Activated naive CD4-positive, alpha-beta T cell treated with anti-CD3 and anti-CD28 coated beads, Interleukin-2, amount 10 ng/mL, durations not matched to agents 7 days and 5 days (primary cell): ENCODE measurements around the gene CYTH4.
A peak's percentile ranks its signal among the peaks of the same experiment; 100 is the strongest.

Source experiments
- CTCF ChIA-PET: fragments of 350-600 bp; sonication (Branson Sonifier 250); formaldehyde crosslinking; loops from one replicate; lab custom pipeline; 2021; ENCODE audit warnings: antibody characterized with exemption; lab: Charles Lee
- DNase-seq: peaks from one replicate; pipeline ENCODE4 v3.0.0-alpha.2; 2020
- H3K27ac Mint-ChIP-seq: one replicate; pipeline ENCODE4 v1.8.0; 2021; ENCODE audit warnings: mild to moderate bottlenecking, moderate library complexity, mixed read lengths
- H3K27me3 Mint-ChIP-seq: one replicate; pipeline ENCODE4 v1.8.0; 2021; ENCODE audit warnings: mild to moderate bottlenecking, mixed read lengths
- H3K36me3 Mint-ChIP-seq: one replicate; pipeline ENCODE4 v1.8.0; 2021; ENCODE audit warnings: mixed read lengths
- H3K4me1 Mint-ChIP-seq: one replicate; pipeline ENCODE4 v1.8.0; 2021; ENCODE audit warnings: mixed read lengths
- H3K4me3 Mint-ChIP-seq: one replicate; pipeline ENCODE4 v1.8.0; 2021; ENCODE audit warnings: mild to moderate bottlenecking, moderate library complexity, mixed read lengths
- H3K9me3 Mint-ChIP-seq: one replicate; pipeline ENCODE4 v1.8.0; 2021; ENCODE audit warnings: mixed read lengths

CYTH4 gene

DNA sequence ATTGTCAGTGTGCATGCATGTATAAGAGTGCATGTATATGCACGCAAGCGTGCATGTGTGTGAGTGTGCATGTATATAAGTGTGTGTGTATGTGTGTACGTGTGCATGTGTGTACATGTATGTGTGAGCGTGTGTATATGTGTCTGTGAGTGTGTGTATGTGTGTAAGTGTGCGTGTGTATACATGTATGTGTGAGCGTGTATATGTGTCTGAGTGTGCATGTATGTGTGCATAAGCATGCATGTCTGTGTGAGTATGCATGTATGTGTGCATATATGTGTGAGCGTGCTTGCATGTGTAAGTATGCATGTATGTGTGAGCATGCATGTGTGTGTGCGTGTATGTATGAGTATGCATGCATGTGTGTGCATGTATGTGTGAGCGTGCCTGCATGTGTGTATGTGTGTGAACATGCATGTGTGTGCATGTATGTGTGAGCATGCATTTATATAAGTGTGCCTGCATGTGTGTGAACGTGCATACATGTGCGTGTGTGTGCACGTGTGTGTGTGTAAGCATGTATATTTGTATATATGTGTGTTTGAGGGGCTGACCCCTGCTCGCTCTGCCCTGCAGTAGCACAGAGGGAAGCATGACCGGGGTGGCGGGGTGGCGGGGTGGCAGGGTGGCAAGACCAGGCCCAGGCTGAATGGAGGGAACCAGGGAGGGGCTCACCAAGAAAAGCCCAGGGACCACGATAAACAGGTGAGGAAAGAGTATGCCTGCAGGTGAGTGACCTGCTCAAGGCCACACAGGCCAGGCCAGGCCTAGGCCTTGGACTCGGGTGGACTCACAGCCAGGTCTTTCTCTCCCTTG is 26.3 kb downstream of the CYTH4 start:
- no peaks in the 10 kb centered on the region for H3K27me3 Mint-ChIP-seq
- no peaks in the 10 kb centered on the region for H3K9me3 Mint-ChIP-seq
- DNase-seq: no peak
- H3K4me1 Mint-ChIP-seq: peaks cover 87% of the 10 kb centered on the region
- H3K36me3 Mint-ChIP-seq: peaks cover 76% of the 10 kb centered on the region
- H3K27ac Mint-ChIP-seq: peak overlapping the region; percentile 100
- CTCF ChIA-PET: interaction anchor here (1.0 to 3.3 kb wide), 5 partner anchors 22 to 259 kb away, joined by 3 to 17 read pairs (median 5); partner anchors contain the start of gene CYTH4
- peak overlapping the region; percentile 68 for H3K4me3 Mint-ChIP-seq

- H3K9me3 Mint-ChIP-seq: no peaks in the 10 kb centered on the region
- peak; percentile 79 for DNase-seq
- H3K27ac Mint-ChIP-seq: peak overlapping the region; percentile 100
- CTCF ChIA-PET: interaction anchor here (0.7 to 3.3 kb wide), 12 partner anchors 9 to 283 kb away, joined by 3 to 17 read pairs (median 4); partner anchors contain the start of genes CYTH4 and RAC2
- peaks cover 77% of the 10 kb centered on the region for H3K36me3 Mint-ChIP-seq
- H3K27me3 Mint-ChIP-seq: no peaks in the 10 kb centered on the region
- H3K4me1 Mint-ChIP-seq: peaks cover 87% of the 10 kb centered on the region
- peak overlapping the region; percentile 68 for H3K4me3 Mint-ChIP-seq
Measured at GRCh38 chr22:37309211-37310074, 27.1 kb downstream of the CYTH4 start.

DNA sequence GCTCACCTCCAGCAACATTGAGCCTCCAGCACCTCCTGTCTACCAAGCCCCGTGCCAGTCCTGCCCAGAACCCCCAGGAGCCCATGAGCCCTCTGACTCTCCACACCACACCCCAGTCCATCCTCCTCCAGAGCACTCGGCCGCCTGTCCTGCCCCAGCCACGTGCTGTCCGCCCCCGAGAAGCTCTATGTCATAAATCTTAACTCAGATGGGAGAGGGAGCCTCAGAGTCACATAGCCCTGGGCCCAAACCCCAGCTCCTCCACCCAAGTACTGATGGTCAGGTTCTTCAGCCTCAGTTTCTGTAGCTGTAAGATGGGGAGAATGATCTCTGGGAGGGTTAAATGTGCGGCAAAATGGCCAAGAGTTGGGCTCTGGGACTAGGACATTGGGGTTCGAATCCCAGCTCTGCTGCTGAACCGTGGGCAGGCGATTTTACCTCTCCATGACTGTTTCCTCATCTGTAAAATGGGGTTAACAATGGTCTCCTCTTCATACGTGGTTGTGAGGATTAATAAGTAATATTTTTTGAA is 27.8 kb downstream of the CYTH4 start:
- no peaks in the 10 kb centered on the region for H3K27me3 Mint-ChIP-seq
- CTCF ChIA-PET: interaction anchor here (0.7 to 3.3 kb wide), 12 partner anchors 9 to 283 kb away, joined by 3 to 17 read pairs (median 4); partner anchors contain the start of genes CYTH4 and RAC2
- no peaks in the 10 kb centered on the region for H3K9me3 Mint-ChIP-seq
- peaks cover 87% of the 10 kb centered on the region for H3K4me1 Mint-ChIP-seq
- no peak for DNase-seq
- peaks cover 73% of the 10 kb centered on the region for H3K36me3 Mint-ChIP-seq
- peak overlapping the region; percentile 68 for H3K4me3 Mint-ChIP-seq
- peak overlapping the region; percentile 100 for H3K27ac Mint-ChIP-seq

DNA sequence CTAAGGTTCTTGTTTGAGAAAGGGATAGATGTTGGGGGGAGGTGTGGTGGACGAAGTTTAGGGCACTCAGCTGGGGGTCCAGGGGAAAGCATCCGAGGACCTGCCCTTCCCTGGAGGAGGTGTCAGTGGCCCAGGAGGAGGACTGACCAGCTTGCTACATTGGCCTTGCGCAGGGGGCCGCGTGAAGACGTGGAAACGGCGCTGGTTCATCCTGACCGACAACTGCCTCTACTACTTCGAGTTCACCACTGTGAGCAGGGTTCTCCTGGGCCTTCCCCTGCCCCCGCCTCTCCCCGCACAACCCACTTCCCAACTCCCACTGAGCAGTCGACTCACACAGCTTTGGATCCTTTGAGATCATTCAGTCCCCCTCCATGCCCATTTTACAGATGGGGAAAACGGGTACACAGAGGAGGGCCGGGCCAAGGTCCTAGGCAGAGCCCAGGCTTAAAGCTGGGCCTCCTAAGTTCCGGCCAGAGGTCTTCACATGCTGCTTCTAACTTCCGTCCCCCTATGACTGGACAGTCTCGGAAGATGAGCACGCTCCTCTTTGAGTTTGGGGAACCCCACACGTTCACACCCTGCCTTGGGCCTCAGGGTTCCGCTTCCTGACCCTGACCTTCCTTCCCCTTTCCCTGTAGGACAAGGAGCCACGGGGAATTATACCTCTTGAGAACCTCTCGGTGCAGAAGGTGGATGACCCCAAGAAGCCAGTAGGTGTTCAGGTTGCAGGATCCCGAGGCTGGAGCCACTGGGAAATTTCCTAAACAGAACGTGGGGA is 28.7 kb downstream of the CYTH4 start:
- Mint-ChIP-seq H3K4me1 (peaks cover 85% of the 10 kb centered on the region), H3K36me3 (peaks cover 65% of the 10 kb centered on the region), H3K27me3 (no peaks in the 10 kb centered on the region), H3K27ac (peak overlapping the region; percentile 100), H3K4me3 (no peak overlapping the region), H3K9me3 (no peaks in the 10 kb centered on the region)
- CTCF ChIA-PET: interaction anchor here (1.1 to 3.3 kb wide), 3 partner anchors 44 to 146 kb away, joined by 3 to 17 read pairs (median 16); no protein-coding TSS in a partner anchor
- DNase-seq: no peak

GRCh38 chr22:37311761-37312312 is 29.5 kb downstream of the CYTH4 start:
- Mint-ChIP-seq H3K27ac (no peak overlapping the region), H3K36me3 (peaks cover 57% of the 10 kb centered on the region), H3K9me3 (no peaks in the 10 kb centered on the region), H3K27me3 (peaks cover under 1% of the 10 kb centered on the region), H3K4me1 (peaks cover 85% of the 10 kb centered on the region), H3K4me3 (no peak overlapping the region)
- DNase-seq: no peak
- CTCF ChIA-PET: interaction anchor here (3.3 kb wide), 1 partner anchor 45 kb away, joined by 17 read pairs; no protein-coding TSS in a partner anchor

GRCh38 chr22:37312549-37313183 is 30.4 kb downstream of the CYTH4 start:
- CTCF ChIA-PET: interaction anchor here (2.4 to 6.2 kb wide), 3 partner anchors 47 to 144 kb away, joined by 17 to 74 read pairs (median 26); no protein-coding TSS in a partner anchor

DNA sequence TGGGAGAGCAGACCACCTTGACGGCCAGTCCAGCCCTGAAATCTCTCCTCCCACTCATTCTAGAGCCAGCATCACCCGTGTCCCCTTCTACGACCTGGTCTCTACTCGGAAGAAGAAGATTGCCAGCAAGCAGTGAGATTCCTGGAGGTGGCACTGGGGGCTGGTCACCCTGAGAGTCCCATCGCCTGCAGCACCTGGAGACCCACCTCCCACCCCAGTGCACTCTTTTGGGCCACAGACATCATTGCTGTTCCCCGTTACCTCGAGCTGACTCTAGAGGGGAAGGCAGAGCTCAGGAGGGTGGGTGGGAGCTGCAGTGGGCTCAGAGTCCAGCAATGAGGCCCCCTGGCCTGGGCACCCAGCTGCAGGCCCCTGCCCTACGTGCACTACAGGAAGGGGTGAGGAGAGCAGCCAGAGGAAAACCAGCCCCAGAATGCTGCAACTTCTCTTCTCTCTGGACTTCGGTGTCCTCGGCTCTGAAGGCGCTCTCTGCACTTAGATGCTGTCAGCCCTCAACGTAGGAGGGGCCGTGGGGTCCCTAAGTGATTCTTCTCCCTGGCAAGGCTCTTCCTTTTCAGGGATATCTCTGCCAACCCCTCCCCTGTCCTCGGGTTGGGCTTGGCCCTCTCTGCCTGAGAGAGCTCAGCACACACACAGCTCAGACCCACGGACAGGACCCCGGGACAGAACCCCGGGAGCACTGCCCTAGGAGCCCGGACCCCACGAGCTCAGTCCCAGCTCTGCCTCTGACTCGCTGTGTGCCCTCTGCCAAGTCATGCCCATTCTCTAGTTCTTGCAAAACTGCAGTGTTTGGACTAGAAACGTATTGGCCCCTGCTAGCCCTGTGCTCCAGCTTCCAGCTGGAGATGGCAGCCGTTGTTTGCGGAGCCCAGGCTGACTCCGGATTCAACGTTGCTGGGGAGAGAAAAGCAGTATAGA is 31.3 kb downstream of the CYTH4 start:
- peaks cover 18% of the 10 kb centered on the region for H3K27me3 Mint-ChIP-seq
- peak overlapping the region; percentile 78 for H3K27ac Mint-ChIP-seq
- H3K36me3 Mint-ChIP-seq: peaks cover 50% of the 10 kb centered on the region
- CTCF ChIA-PET: interaction anchor here (2.4 to 6.2 kb wide), 4 partner anchors 48 to 143 kb away, joined by 17 to 74 read pairs (median 43); partner anchors contain the start of gene ELFN2
- H3K4me1 Mint-ChIP-seq: peaks cover 68% of the 10 kb centered on the region
- no peaks in the 10 kb centered on the region for H3K9me3 Mint-ChIP-seq
- DNase-seq: no peak
- H3K4me3 Mint-ChIP-seq: no peak overlapping the region

More at GRCh38 chr22:37312549-37313183, 30.4 kb downstream of the CYTH4 start:
- peaks cover 57% of the 10 kb centered on the region for H3K36me3 Mint-ChIP-seq
- no peak for DNase-seq
- H3K4me3 Mint-ChIP-seq: no peak overlapping the region
- no peak overlapping the region for H3K27ac Mint-ChIP-seq
- H3K9me3 Mint-ChIP-seq: no peaks in the 10 kb centered on the region
- H3K27me3 Mint-ChIP-seq: peaks cover 8% of the 10 kb centered on the region
- peaks cover 78% of the 10 kb centered on the region for H3K4me1 Mint-ChIP-seq

DNA sequence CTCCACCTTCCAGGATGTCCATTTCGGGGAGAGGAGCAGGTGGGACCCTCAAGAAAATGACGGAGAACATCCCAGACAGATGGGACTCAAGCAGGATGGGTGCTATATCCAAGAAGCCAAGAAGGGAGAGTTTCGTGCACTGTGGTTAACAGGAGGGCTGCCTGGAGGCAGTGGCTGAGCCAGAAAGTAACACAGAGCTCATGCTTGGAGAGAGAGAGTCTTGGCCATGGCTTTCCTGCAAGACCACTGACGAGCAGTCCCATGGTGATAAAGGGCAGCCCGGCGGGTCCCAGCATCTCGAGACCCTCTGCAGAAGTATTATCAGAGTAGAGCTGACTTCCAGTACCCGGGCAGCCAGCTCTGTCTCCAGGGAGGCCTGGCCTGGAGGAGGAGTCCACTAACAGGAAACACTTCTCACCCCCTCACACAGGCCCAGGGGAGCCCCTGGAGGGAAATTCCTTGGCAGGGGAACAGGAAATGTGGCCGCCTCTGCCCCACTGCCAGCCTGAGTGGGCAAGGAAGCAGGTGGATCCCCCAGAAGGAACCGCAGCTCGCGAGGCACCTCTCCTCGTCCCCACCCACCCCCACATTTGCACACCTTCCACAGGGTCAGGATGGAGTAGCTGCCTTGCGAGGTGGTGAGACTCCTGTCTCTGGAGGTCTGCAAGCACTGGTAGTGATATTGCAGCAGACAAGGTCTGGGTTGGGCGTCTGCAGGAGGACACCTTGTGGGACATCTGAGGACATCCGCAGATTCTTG is 32.2 kb downstream of the CYTH4 start:
- peaks cover 43% of the 10 kb centered on the region for H3K36me3 Mint-ChIP-seq
- CTCF ChIA-PET: interaction anchor here (0.7 to 6.2 kb wide), 6 partner anchors 30 to 184 kb away, joined by 3 to 74 read pairs (median 22); partner anchors contain the start of gene ELFN2
- no peak overlapping the region for H3K4me3 Mint-ChIP-seq
- no peaks in the 10 kb centered on the region for H3K9me3 Mint-ChIP-seq
- peak overlapping the region; percentile 72 for H3K27ac Mint-ChIP-seq
- peaks cover 26% of the 10 kb centered on the region for H3K27me3 Mint-ChIP-seq
- peak; percentile 45 for DNase-seq
- H3K4me1 Mint-ChIP-seq: peaks cover 60% of the 10 kb centered on the region

DNA sequence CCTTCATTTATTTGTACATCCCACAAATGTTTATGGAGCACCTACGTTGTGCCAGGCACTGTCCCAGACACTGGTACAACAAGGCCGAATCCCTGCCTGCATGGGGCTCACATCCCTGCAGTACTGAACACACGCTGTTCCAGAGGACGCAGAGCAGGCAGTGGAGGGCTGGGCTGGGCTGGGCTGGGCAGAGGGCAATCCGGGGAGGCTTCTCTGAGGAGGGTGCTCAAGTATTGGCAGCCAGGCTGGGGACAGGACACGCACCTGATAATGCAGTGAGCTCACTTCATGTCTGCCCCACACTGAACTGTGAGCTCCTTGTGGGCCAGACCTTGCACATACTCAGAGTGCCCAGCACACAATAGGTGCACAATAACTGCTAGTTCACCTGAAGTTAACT is 34.1 kb downstream of the CYTH4 start:
- CTCF ChIA-PET: interaction anchor here (0.6 to 6.2 kb wide), 19 partner anchors 14 to 274 kb away, joined by 3 to 74 read pairs (median 6); partner anchors contain the start of genes CYTH4 and ELFN2
- no peak for DNase-seq
- no peak overlapping the region for H3K4me3 Mint-ChIP-seq
- H3K4me1 Mint-ChIP-seq: peaks cover 41% of the 10 kb centered on the region
- peaks cover 46% of the 10 kb centered on the region for H3K27me3 Mint-ChIP-seq
- no peaks in the 10 kb centered on the region for H3K9me3 Mint-ChIP-seq
- H3K36me3 Mint-ChIP-seq: peaks cover 26% of the 10 kb centered on the region
- no peak overlapping the region for H3K27ac Mint-ChIP-seq

DNA sequence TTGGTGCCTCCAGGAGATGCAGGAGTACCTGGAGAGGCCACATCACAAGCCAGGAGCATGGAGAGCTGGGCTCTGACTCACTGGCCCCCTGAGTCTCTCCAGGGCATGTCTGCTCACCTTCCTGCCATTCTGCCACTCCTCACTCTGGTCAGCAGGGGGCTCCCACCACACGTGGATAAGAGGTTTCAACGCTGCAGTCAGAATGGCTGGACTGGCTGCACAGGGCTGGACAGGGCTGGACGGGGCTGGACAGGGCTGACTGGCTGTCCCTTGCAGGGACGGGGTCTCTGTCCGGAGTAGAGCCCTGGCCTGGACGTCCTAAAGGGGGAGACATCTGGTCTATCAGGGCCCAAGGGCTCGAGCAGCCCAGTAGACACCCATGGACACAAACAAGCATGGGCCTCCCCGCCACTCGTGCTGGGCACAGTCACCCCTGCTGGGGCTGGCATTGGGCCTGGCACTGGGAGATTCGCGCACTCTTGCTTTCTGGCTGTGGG is 34.6 kb downstream of the CYTH4 start:
- Mint-ChIP-seq H3K27me3 (peaks cover 51% of the 10 kb centered on the region), H3K27ac (no peak overlapping the region), H3K9me3 (no peaks in the 10 kb centered on the region), H3K36me3 (peaks cover 23% of the 10 kb centered on the region), H3K4me1 (peaks cover 41% of the 10 kb centered on the region), H3K4me3 (no peak overlapping the region)
- CTCF ChIA-PET: interaction anchor here (0.7 to 6.2 kb wide), 22 partner anchors 10 to 276 kb away, joined by 3 to 74 read pairs (median 4); partner anchors contain the start of genes CYTH4 and ELFN2
- peak; percentile 81 for DNase-seq
